ENCODE data around the gene LIME1. TPM values are rescaled to one million over a fixed set of nuclear protein-coding genes. Genes with fewer than 3 reads are reported as not detected.

LIME1 gene
- total RNA-seq, 6 experiments from 2014 or later: 37.0 to 118 (median 65.5) TPM

DNA sequence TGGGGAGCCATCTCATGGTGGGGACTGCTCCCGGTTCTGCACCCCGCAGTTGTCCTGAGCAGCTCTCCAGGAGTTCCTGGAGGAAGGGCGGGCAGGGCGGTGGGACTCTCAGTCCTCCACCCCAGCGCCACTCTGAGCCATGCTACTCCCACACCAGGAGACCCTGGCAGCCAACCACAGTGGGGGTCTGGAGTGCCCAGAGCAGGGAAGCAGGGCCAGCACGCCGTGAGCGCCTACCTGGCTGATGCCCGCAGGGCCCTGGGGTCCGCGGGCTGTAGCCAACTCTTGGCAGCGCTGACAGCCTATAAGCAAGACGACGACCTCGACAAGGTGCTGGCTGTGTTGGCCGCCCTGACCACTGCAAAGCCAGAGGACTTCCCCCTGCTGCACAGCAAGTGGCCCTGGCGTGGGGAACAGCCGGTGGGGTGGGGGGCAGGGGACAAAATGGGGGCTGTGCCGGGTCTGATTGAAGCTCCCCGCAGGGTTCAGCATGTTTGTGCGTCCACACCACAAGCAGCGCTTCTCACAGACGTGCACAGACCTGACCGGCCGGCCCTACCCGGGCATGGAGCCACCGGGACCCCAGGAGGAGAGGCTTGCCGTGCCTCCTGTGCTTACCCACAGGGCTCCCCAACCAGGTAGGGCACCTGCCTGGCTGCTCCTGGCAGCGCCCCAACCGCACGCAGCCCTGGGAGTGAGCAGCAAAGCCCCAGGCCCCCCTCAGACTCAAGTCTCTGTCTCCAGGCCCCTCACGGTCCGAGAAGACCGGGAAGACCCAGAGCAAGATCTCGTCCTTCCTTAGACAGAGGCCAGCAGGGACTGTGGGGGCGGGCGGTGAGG is 41.7 kb upstream of the LIME1 start:
- Histone ChIP-seq H3K27ac (no peak overlapping the region), H3K36me3 (no peaks in the 10 kb centered on the region), H3K27me3 (no peaks in the 10 kb centered on the region), H3K9me3 (no peaks in the 10 kb centered on the region), H3K4me1 (peaks cover 0 to 14% (median 5%) of the 10 kb centered on the region in 4 donors), H3K4me3 (no peak overlapping the region)
- peak; percentile 36 to 56 (median 47) for DNase-seq
- intact Hi-C loops (cut with DNase I): no loop called here
- no peak for ATAC-seq
- 100% methylated on average over 1 of the region's 37 CpGs for WGBS (ENCODE audit: insufficient coverage, low coverage, low lambda C conversion rate, missing lambda C conversion rate)
- TF ChIP-seq, protein P1, sequence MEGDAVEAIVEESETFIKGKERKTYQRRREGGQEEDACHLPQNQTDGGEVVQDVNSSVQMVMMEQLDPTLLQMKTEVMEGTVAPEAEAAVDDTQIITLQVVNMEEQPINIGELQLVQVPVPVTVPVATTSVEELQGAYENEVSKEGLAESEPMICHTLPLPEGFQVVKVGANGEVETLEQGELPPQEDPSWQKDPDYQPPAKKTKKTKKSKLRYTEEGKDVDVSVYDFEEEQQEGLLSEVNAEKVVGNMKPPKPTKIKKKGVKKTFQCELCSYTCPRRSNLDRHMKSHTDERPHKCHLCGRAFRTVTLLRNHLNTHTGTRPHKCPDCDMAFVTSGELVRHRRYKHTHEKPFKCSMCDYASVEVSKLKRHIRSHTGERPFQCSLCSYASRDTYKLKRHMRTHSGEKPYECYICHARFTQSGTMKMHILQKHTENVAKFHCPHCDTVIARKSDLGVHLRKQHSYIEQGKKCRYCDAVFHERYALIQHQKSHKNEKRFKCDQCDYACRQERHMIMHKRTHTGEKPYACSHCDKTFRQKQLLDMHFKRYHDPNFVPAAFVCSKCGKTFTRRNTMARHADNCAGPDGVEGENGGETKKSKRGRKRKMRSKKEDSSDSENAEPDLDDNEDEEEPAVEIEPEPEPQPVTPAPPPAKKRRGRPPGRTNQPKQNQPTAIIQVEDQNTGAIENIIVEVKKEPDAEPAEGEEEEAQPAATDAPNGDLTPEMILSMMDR (IDR thresholded peaks at IDR 0.05): no peak
- TF ChIP-seq POLR2A (IDR thresholded peaks at IDR 0.05): no peak

DNA sequence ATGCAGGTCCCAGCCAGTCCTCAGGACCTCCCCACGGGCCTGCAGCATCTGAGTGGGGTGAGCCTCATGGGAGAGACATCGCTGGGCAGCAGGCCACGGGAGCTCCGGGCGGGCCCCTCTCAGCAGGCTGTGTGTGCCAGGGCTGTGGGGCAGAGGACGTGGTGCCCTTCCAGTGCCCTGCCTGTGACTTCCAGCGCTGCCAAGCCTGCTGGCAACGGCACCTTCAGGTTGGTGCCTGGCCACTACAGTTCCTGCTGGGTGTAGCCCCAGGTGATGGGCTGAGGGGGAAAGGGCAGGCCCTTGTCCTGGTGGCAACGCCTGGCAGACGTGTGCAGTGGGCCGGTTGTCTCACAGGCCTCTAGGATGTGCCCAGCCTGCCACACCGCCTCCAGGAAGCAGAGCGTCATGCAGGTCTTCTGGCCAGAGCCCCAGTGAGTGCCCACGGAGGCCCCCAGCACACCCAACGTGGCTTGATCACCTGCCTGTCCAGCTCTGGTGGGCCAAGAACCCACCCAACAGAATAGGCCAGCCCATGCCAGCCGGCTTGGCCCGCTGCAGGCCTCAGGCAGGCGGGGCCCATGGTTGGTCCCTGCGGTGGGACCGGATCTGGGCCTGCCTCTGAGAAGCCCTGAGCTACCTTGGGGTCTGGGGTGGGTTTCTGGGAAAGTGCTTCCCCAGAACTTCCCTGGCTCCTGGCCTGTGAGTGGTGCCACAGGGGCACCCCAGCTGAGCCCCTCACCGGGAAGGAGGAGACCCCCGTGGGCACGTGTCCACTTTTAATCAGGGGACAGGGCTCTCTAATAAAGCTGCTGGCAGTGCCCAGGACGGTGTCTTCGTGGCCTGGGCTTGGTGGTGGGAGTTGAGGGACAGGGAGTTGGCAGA is 40.8 kb upstream of the LIME1 start:
- Histone ChIP-seq H3K27ac (no peak overlapping the region), H3K27me3 (no peaks in the 10 kb centered on the region), H3K4me1 (peaks cover 0 to 14% (median 5%) of the 10 kb centered on the region in 4 donors), H3K36me3 (no peaks in the 10 kb centered on the region), H3K9me3 (no peaks in the 10 kb centered on the region), H3K4me3 (no peak overlapping the region)
- TF ChIP-seq, protein P1 (IDR thresholded peaks at IDR 0.05): no peak
- peak; percentile 3 for TF ChIP-seq POLR2A (IDR thresholded peaks at IDR 0.05)
- peak in 2 of 4 donors; percentile 5 to 6 for ATAC-seq
- WGBS (ENCODE audit: insufficient coverage, low coverage, low lambda C conversion rate, missing lambda C conversion rate): 70% methylated on average over 2 of the region's 25 CpGs
- peak in 2 of 3 donors; percentile 54 to 70 for DNase-seq
- intact Hi-C loops (cut with DNase I): no loop called here

DNA sequence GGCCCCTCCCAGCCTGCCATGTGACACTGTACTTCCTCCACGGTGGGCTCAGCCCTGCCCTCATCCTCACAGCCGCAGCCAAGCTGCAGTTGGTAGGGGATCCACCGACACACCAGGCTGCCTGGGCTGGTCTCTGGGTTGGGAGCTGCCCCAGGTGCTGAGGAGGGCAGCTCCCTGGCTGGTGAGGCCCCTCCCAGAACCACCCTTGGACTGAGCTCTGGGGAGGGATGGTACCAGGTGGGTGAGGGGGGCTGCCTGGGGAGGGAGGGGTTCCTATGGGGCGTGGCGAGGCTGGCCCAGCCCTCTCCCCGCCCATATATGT is 40.2 kb upstream of the LIME1 start:
- intact Hi-C loops (cut with DNase I): no loop called here
- H3K4me1 ChIP-seq: peaks cover 0 to 14% (median 5%) of the 10 kb centered on the region in 4 donors
- H3K27ac ChIP-seq: no peak overlapping the region
- H3K27me3 ChIP-seq: no peaks in the 10 kb centered on the region
- WGBS (ENCODE audit: insufficient coverage, low coverage, low lambda C conversion rate, missing lambda C conversion rate): no CpG with 5 or more reads among the region's 6 CpGs
- DNase-seq (peak in 2 of 3 donors; percentile 25 to 58), ATAC-seq (peak; percentile 16 to 48 (median 26))
- no peak for TF ChIP-seq POLR2A (IDR thresholded peaks at IDR 0.05)
- TF ChIP-seq, protein P1 (IDR thresholded peaks at IDR 0.05): no peak
- no peaks in the 10 kb centered on the region for H3K36me3 ChIP-seq
- no peak overlapping the region for H3K4me3 ChIP-seq
- no peaks in the 10 kb centered on the region for H3K9me3 ChIP-seq

DNA sequence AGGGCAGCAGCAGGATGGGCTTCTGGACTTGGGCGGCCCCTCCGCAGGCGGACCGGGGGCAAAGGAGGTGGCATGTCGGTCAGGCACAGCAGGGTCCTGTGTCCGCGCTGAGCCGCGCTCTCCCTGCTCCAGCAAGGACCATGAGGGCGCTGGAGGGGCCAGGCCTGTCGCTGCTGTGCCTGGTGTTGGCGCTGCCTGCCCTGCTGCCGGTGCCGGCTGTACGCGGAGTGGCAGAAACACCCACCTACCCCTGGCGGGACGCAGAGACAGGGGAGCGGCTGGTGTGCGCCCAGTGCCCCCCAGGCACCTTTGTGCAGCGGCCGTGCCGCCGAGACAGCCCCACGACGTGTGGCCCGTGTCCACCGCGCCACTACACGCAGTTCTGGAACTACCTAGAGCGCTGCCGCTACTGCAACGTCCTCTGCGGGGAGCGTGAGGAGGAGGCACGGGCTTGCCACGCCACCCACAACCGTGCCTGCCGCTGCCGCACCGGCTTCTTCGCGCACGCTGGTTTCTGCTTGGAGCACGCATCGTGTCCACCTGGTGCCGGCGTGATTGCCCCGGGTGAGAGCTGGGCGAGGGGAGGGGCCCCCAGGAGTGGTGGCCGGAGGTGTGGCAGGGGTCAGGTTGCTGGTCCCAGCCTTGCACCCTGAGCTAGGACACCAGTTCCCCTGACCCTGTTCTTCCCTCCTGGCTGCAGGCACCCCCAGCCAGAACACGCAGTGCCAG is 39.7 kb upstream of the LIME1 start, which contains the start of gene TNFRSF6B:
Gene TNFRSF6B (plus strand): TSS at position 25 of the 729 bp plus-strand sequence. CDS start 116 bp downstream, at position 141.
- Histone ChIP-seq H3K9me3 (no peaks in the 10 kb centered on the region), H3K27me3 (no peaks in the 10 kb centered on the region), H3K4me1 (peaks cover 0 to 14% (median 5%) of the 10 kb centered on the region in 4 donors), H3K4me3 (peak within 1 kb of the TSS in 1 of 3 donors; percentile 0), H3K27ac (no peak within 1 kb of the TSS), H3K36me3 (no peaks in the 10 kb centered on the region)
- TF ChIP-seq, protein P1 (IDR thresholded peaks at IDR 0.05): no peak
- TF ChIP-seq POLR2A (IDR thresholded peaks at IDR 0.05): peak; percentile 13
- peak; percentile 13 to 54 (median 32) for ATAC-seq
- peak; percentile 37 to 68 (median 60) for DNase-seq
- intact Hi-C loops (cut with DNase I): no loop called here
- 0% methylated on average over 1 of the region's 52 CpGs for WGBS (ENCODE audit: insufficient coverage, low coverage, low lambda C conversion rate, missing lambda C conversion rate)
